HG03097 (cell line): Measurements from ENCODE around the gene AP5M1.
"Not testable (repeated sequence)": the region's sequence is repeated elsewhere in the genome, so short reads cannot be mapped to it uniquely, and the experiment has no call there.

Source experiments
- ATAC-seq: cut with Tn5 transposase; IDR thresholded peaks from one replicate; pipeline ENCODE4 v1.9.1; 2021; ENCODE audit not compliant: unreplicated experiment, low FRiP score

AP5M1 gene, protein sequence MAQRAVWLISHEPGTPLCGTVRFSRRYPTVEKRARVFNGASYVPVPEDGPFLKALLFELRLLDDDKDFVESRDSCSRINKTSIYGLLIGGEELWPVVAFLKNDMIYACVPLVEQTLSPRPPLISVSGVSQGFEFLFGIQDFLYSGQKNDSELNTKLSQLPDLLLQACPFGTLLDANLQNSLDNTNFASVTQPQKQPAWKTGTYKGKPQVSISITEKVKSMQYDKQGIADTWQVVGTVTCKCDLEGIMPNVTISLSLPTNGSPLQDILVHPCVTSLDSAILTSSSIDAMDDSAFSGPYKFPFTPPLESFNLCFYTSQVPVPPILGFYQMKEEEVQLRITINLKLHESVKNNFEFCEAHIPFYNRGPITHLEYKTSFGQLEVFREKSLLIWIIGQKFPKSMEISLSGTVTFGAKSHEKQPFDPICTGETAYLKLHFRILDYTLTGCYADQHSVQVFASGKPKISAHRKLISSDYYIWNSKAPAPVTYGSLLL

DNA sequence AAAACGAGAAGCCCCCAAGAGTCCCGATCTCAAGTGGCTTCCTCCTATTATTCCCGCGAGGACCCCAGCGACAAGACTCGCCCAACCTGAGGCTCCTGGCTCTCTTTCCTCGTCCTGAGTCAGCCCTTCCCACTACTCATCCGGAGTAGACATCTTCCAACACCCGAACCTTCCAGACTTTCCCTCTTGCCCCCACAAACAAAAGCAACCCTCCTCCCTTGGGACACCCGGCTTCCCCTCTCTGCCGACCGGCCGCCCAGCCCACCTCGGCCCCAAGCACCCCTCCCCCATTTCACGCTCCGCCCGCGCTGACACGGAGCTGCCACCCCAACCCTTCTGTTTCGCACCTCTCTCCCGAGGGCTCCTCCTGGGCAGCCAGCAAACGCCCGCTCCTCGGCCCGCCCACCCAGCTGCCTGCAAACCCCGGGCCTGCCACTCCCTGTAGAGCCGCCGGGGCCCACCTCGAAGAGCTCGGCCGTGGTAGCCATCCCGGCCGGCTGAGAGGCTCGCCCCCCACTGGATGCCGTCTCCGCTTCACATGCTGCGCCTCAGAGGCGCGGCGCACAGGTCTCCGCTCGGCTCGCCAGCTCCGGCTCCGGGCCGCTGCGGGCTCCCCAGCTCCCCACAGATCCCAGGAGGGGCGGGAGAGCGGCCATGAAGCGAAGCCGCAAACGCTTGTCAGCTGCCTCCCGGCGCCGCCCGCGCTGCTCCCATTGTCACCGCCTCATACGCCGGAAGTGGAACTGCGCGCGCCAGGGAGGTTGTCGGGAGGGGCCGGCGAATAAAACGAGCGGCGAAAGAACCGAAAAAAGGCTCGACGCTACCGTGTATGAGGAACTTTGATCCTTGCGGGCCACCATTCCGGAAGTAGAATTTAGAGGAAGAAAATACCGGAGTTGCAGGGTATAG lies at the start of gene AP5M1, which contains the start of gene EXOC5:
Gene AP5M1 (plus strand): TSS at position 811 of the 909 bp plus-strand sequence. CDS start 344 bp downstream, outside the sequence.
Gene EXOC5 (minus strand): TSS at position 745 of the 909 bp plus-strand sequence. CDS start 257 bp downstream, at position 488.
- ATAC-seq = peak; percentile 81

DNA sequence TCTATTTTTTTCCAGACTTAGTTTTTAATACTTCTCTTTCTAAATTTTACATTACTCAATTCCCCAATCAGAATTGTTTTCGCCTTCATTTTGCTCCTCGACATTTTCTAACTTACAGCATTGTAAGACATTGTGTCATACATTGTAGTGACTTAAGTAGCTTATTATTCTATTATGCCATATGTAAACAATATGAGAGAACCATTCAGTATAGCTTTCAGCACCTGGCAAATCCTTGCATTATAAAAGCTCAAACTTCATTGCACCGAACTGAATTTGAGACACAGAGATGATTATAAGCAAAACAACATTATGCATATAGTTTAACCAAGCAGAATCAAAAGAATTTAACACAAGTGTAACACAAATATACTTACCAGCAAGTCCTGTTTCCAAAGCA lies 46.8 kb upstream of the AP5M1 start:
- ATAC-seq = no peak

DNA sequence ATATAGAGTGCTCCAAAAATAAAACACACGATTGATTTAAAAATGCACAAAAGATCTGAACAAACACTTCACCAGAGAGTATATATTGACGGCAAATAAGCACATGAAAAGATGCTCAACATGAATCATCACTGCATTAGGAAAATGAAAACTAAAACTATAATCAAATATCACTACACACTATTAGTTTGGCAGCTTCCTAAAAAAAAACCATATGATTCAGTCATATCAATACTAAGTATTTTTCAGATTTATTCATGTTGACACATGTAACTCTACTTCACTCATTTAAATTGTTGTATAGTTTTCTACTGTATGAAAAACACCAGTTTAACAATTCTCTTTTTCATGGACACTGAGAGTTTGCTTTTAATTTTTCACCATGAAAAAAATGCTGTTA lies 41.7 kb upstream of the AP5M1 start:
- no peak for ATAC-seq

DNA sequence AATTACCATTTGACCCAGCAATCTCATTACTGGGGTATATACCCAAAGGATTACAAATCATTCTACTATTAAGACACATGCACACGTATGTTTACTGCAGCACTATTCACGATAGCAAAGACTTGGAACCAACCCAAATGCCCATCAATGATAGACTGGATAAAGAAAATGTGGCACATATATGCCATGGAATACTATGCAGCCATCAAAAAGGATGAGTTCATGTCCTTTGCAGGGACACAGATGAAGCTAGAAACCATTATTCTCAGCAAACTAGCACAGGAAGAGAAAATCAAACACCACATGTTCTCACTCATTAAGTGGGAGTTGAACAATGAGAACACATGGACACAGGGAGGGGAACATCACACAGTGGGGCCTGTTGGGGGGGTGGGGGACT lies 40.5 kb upstream of the AP5M1 start:
- not testable (repeated sequence) for ATAC-seq

DNA sequence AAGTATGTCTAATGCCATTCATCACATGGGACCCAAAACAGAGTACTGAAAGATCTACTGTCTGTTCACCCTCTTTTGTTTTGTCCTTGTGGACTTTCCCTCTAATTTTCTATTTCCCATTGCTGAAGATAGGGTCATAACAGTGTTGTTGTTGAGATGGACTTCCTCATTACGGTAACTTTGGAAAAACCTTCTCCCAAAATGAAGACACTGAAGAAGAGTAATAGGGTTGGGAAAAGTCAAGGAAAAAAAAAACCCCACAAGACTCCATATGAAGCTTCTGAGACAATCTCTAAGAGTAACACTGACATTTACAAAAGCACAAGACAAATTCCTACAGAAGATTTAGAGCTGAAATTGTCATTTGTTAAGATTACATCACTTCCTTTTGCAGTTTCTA lies 36.8 kb upstream of the AP5M1 start:
- ATAC-seq = no peak

DNA sequence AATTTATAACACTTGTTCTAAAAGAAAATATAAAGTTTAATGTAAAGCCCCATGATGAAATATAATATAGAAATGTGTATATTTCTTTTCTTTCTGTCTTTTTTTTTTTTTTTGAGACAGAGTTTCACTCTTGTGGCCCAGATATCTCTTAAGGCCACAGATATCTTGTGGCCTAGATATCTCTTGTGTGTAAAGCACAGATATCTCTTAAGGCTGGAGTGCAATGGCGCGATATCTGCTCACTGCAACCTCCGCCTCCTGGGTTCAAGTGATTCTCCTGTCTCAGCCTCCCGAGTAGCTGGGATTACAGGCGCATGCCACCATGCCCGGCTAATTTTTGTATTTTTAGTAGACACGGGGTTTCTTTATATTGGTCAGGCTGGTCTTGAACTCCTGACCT lies 28.7 kb upstream of the AP5M1 start:
- ATAC-seq = not testable (repeated sequence)

DNA sequence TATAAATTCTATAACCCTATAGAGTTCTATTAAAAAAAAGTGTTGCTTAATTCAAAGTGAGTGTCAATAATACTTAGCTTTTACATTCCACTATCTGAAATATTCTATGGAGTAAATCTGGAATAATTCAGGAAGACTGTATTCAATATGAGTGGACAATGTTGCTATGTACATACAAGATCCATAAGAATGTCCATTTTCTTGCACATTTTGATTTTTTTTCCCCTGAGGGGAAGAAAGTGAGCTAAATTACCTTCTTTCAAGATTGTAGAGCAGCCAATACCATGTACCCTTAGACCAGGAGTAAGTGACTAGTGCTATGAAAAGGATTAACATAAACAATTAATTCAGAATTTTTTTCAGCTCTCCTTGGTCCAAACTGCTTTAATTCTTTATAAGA lies 25.5 kb upstream of the AP5M1 start:
- ATAC-seq = no peak

DNA sequence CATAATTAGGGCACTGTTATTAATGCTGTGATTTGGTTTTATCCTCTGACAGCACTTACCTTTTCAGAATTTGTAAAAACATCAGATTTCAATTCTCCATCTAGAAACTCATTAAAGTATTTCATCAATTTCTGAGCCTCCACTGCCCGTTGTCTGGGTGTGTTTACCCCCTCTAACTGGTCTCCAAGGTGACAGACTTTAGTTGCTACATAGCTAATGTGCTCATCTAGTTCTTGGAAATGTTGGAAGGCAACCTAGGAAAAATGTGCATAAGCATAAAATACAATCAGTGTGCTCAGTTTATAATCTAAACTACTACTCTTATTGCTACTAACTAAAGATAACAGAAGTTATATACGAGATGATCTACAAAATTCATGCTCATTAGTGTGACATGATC lies 24.7 kb upstream of the AP5M1 start:
- ATAC-seq = no peak

DNA sequence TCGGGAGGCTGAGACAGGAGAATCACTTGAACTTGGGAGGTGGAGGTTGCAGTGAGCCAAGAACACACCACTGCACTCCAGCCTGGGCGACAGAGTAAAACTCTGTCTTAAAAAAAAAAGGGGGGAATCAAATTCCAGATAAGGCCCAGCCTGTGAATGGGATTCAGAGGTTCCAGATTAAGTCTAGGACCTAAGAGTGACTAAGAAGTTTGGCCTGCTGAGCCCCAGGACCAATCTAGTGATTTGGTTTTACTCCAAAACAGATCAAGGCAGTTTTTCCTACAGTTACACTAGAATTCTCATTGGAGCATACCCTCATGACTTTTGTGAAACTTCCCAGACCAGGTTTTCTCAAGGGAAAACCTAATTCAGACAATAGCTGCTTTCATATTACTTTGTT lies 22.8 kb upstream of the AP5M1 start:
- ATAC-seq = no peak

DNA sequence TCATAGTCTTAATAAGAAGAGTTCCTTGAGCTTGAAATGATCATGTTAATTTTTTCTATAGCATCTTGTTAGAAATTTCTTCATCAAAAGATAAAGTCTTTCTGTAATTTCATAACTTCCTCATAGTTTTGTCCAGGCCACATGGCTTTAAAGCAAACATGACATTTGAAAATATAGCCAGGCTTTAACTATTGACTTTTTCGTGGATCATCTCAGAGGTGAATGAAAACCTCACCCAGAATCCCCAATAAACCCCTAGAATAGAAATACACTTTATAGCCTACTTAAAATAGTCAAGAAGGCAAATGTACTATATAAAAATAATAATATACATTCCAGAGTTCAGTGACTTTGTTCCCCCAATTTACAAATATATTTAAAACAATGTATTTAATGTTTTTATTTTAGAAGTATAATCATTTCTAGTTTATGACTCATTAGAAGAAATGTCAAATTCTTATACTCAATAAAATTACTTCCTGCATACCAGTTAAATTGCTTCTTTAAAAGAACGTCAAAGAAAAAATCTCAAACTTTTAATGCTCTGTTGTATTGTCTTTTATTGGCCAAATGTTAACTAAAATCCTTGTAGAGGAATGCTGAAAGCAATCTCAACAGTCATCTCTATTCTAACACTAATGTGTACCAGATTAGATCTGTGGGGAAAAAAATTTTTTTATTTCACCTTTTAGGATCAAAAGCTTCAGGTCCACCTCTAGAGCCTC lies 21.7 kb upstream of the AP5M1 start:
- ATAC-seq = no peak

DNA sequence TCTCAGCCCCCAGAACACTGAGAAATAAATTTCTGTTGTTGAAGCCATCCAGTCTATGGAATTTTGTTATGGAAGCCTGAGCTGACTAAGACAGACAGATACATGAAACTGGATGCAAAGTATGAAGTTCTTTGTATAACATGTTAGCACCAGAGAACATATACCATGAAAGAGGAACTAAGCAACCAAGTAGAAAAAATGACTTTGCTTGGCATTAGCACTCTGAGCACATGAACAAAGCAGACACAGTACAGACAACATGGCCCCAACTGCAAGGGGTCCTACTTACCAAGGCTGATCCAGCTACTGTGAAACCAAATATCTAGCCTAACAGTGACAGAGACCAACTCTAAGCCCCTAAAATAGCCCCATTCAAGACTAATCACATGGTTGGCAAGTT lies 13.9 kb upstream of the AP5M1 start:
- ATAC-seq = no peak

DNA sequence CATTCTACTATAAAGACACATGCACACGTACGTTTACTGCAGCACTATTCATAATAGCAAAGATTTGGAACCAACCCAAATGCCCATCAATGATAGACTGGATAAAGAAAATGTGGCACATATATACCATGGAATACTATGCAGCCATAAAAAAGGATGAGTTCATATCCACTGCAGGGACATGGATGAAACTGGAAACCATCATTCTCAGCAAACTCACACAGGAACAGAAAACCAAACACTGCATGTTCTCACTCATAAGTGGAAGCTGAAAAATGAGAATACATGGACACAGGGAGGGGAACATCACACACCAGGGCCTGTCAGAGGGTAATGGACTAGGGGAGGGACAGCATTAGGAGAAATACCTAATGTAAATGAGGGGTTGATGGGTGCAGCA lies 10.6 kb upstream of the AP5M1 start:
- ATAC-seq = not testable (repeated sequence)

DNA sequence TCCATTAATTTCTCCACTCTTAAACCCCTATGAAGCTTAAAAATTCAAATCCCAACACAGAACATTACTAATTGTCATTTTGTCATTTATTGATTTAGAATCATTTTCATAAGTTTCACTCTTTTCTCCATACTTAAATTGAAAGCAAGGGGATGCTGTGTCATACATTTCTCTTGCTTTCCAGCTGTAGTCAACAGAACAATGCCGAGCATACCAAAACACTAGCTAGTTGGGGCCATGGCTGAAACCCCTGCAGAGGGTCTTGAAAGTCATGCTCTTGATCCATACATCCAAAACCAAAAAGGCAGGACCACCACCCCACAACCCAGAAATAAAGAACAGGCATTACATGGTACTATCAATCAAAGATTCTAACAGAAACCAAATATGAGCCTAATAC lies 9.1 kb upstream of the AP5M1 start:
- ATAC-seq = no peak

DNA sequence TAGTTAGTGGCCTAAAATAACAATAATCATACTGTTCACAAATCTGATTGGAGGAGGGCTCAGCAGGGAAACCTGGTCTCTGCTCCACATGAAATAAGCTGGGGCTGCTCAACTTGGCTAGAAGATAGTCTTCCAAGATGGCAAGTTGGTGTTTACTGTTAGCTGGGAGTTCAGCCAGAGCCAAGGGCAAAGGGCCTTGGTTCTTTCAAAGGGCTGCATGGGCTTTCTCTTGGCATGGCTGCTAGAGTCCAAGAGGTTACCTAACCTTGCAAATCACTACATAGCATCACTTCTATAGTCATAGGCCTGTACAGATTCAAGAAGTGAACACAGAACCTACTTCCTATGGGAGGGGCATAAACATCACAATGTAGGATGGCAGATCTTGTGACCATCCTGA lies 7.2 kb upstream of the AP5M1 start:
- ATAC-seq = no peak

DNA sequence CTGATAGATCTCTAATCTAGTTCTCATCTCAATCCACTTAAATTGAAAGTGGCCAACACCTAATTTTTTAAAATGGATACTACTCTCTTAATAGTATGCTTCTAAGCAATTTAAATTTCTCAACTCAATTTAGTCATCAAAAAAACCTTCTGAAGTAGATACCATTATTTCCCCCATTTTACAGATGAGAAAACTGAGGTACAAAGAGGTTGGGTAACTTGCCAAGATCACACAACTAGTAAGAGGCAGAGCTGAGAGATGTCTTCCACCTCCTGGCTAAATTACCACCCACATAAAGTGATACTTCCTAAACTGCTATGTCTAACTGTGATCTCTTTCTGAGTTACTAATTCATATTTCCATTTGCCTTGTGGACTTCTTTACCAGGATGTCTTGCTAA lies 6.7 kb upstream of the AP5M1 start:
- no peak for ATAC-seq

DNA sequence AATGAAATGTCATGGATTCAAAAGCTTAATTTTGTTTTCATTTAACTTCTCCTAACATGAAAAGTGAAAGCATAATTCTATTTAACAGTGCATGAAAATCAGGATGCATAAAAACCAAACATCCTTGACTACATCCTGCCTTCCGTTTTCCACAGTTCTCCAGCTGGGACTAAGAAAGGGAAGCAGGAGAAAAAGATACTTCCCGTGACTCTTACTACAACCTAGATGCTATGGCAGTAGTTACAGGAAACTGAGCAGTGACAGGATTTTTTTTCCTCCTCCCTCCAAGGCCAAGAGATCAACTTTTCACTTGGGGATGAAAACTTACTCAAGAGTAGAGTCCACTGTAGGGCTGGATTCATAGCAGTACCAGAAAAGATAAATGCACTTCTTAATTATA lies 2.7 kb upstream of the AP5M1 start:
- no peak for ATAC-seq

DNA sequence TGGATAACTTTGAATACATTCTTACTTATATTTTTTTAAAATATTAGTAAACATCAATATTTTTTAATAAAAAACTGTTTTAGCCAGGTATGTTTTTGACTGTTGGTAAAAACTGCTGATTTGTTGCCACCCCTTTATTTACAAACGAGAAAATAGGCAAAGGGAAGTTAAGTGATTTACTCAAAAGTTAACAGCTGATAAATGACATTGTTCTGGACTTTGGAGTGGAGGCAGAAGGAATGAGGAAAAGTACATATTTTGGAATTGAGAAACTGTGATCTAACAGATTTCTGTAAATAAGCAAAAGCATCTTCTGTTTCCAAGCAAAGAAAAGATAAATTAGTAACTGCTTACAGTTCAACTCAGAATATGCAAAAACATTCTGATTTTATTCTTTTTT lies 4.5 kb downstream of the AP5M1 start:
- no peak for ATAC-seq

DNA sequence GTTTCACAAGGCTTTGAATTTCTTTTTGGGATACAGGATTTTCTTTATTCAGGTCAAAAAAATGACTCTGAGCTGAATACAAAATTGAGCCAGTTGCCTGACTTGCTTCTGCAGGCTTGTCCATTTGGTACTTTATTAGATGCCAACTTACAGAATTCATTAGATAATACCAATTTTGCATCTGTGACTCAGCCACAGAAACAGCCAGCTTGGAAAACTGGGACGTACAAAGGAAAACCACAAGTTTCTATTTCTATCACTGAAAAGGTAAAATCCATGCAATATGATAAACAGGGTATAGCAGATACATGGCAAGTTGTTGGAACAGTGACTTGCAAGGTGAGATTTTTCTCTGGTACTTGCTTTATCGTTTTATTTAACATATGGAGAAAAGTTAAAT lies 5.8 kb downstream of the AP5M1 start:
- ATAC-seq = no peak

DNA sequence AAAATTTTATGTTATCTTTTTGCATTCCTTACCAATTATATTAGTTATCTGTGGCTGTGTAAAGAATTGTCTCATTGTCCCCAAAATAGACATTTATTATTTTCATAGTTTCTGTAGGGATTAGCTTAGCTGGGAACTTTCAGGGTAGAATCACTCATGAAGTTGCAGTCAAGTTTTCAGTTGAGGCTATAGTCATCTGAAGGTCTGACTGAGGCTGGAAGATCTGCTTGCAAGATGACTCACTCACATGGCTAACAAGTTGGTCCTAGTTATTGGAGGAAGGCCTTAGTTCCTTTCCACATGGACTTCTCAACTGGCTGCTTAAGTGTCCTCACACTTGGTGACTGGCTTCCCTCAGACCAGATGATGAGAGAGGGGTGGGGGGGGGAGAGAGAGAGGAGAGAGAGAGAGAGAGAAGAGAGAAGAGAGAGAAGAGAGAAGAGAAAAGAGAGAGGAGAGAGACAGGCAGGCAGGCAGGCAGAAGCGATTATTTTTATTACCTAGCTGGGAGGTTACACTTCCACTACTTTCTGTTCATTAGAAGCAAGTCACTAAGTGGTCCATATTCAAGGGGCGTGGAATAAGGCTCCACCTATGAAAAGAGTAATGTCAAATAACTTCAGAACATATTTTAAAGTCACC lies 6.4 kb downstream of the AP5M1 start:
- ATAC-seq = no peak

DNA sequence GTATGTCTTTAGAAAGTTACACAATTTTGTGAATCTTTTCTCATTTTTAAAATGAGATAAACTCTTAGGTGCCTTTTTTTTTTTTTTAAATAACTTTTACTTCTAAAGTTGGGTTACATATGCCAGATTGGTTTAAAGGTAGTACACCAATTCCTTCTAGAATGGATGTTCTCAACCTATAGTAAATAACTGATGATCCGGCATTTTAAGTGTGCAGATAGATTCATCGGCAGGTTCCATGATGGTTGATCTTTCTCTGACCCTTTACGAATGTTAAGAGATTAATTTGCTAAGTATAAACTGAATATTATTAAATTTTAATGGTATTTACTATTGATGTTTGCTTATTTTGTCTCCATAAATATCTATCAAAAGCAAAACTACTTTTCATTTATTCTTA lies 8.3 kb downstream of the AP5M1 start:
- ATAC-seq = no peak
